OCI-LY3 (cell line): ENCODE results near the gene OPALIN.

Source experiments
- H2AFZ ChIP-seq: fragments of 200-600, 300-600 bp; shearing (Covaris generic); 2 replicates; pipeline ENCODE4 v1.6.0; 2014; ENCODE audit warnings: antibody characterized with exemption, low read depth, low read length
- H3K27ac ChIP-seq: fragments of 200-600, 300-600 bp; sonication (generic); 2 replicates; pipeline ENCODE4 v1.5.1; 2014; ENCODE audit warnings: mild to moderate bottlenecking, low read length, moderate library complexity, mixed read lengths
- H3K27me3 ChIP-seq: fragments of 200-600, 300-600 bp; sonication (generic); 2 replicates; pipeline ENCODE4 v1.6.1; 2014; ENCODE audit warnings: low read depth, low read length, mixed read lengths
- H3K36me3 ChIP-seq: fragments of 200-600, 300-600 bp; sonication (generic); replicated peaks from 2 replicates; pipeline ENCODE3; 2014; ENCODE audit warnings: low read depth, low read length, mixed read lengths
- H3K4me1 ChIP-seq: fragments of 300-600, 200-600 bp; sonication (generic); 2 replicates; pipeline ENCODE4 v1.6.1; 2014; ENCODE audit warnings: low read length, mixed read lengths
- H3K4me2 ChIP-seq: fragments of 200-600, 300-600 bp; sonication (generic); 2 replicates; pipeline ENCODE4 v1.6.1; 2014; ENCODE audit warnings: low read length, mixed read lengths
- H3K4me3 ChIP-seq: fragments of 300-600, 200-600 bp; sonication (generic); 2 replicates; pipeline ENCODE4 v1.5.1; 2014; ENCODE audit warnings: antibody characterized with exemption, mild to moderate bottlenecking, low read length, moderate library complexity
- H3K79me2 ChIP-seq: fragments of 300-600, 200-600 bp; shearing (Covaris generic); 2 replicates; pipeline ENCODE4 v1.6.1; 2014; ENCODE audit warnings: mild to moderate bottlenecking, low read length, mixed read lengths
- H3K9ac ChIP-seq: fragments of 300-600, 200-600 bp; shearing (Covaris generic); 2 replicates; pipeline ENCODE4 v1.6.0; 2014; ENCODE audit warnings: mild to moderate bottlenecking, low read length, moderate library complexity
- H3K9me3 ChIP-seq: fragments of 200-600, 300-600 bp; shearing (Covaris generic); 2 replicates; pipeline ENCODE4 v1.6.1; 2014; ENCODE audit warnings: low read length, mixed read lengths; ENCODE audit not compliant: insufficient read depth
- H4K20me1 ChIP-seq: fragments of 200-600, 300-600 bp; sonication (generic); 2 replicates; pipeline ENCODE4 v1.6.1; 2016; ENCODE audit warnings: low read length, mixed read lengths; ENCODE audit not compliant: insufficient read depth
- EZH2phosphoT487 ChIP-seq: fragments of 200-600 bp; shearing (Covaris generic); IDR thresholded peaks from 2 replicates; pipeline ENCODE4 v1.6.1; 2018; ENCODE audit warnings: antibody characterized with exemption, mixed run types, low read depth
- TF ChIP-seq, protein P1 (sequence below): fragments of 200-600, 300-600 bp; sonication (generic); IDR thresholded peaks from 2 replicates; pipeline ENCODE4 v1.5.1; 2014; ENCODE audit warnings: antibody characterized with exemption, low read length, low read depth

The OPALIN gene

GRCh38 chr10:96369890-96370583, 11.2 kb upstream of the OPALIN start:
- no peaks in the 10 kb centered on the region for H4K20me1 ChIP-seq
- H3K4me1 ChIP-seq, result peaks cover 3% of the 10 kb centered on the region; the same call in 1 of the 2 replicates
- H3K9ac ChIP-seq, result no peak overlapping the region
- no peaks in the 10 kb centered on the region for H3K79me2 ChIP-seq
- H2AFZ ChIP-seq, result no peak overlapping the region
- peaks cover 11% of the 10 kb centered on the region for H3K27me3 ChIP-seq
- H3K36me3 ChIP-seq, result no peaks in the 10 kb centered on the region
- no peaks in the 10 kb centered on the region for H3K9me3 ChIP-seq
- no peak for TF ChIP-seq EZH2phosphoT487
- TF ChIP-seq, protein P1, sequence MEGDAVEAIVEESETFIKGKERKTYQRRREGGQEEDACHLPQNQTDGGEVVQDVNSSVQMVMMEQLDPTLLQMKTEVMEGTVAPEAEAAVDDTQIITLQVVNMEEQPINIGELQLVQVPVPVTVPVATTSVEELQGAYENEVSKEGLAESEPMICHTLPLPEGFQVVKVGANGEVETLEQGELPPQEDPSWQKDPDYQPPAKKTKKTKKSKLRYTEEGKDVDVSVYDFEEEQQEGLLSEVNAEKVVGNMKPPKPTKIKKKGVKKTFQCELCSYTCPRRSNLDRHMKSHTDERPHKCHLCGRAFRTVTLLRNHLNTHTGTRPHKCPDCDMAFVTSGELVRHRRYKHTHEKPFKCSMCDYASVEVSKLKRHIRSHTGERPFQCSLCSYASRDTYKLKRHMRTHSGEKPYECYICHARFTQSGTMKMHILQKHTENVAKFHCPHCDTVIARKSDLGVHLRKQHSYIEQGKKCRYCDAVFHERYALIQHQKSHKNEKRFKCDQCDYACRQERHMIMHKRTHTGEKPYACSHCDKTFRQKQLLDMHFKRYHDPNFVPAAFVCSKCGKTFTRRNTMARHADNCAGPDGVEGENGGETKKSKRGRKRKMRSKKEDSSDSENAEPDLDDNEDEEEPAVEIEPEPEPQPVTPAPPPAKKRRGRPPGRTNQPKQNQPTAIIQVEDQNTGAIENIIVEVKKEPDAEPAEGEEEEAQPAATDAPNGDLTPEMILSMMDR, result no peak
- H3K27ac ChIP-seq, result no peak overlapping the region
- no peak overlapping the region; the same call in 1 of the 2 replicates for H3K4me2 ChIP-seq
- H3K4me3 ChIP-seq, result no peak overlapping the region

GRCh38 chr10:96368971-96369370, 10.2 kb upstream of the OPALIN start:
- no peak overlapping the region for H3K27ac ChIP-seq
- no peaks in the 10 kb centered on the region for H3K79me2 ChIP-seq
- no peaks in the 10 kb centered on the region for H3K36me3 ChIP-seq
- H4K20me1 ChIP-seq, result no peaks in the 10 kb centered on the region
- H2AFZ ChIP-seq, result no peak overlapping the region
- TF ChIP-seq, protein P1, result no peak
- no peak for TF ChIP-seq EZH2phosphoT487
- no peaks in the 10 kb centered on the region for H3K4me1 ChIP-seq
- no peak overlapping the region for H3K9ac ChIP-seq
- H3K4me3 ChIP-seq, result no peak overlapping the region
- no peak overlapping the region for H3K4me2 ChIP-seq
- no peaks in the 10 kb centered on the region for H3K9me3 ChIP-seq
- peaks cover 8% of the 10 kb centered on the region for H3K27me3 ChIP-seq

- Histone ChIP-seq H3K36me3 (no peaks in the 10 kb centered on the region), H3K27me3 (peaks cover 4% of the 10 kb centered on the region; the same call in 1 of the 2 replicates), H3K4me3 (no peak overlapping the region), H3K4me2 (no peak overlapping the region), H3K27ac (no peak overlapping the region), H3K79me2 (no peaks in the 10 kb centered on the region), H4K20me1 (no peaks in the 10 kb centered on the region), H3K9me3 (no peaks in the 10 kb centered on the region), H2AFZ (no peak overlapping the region), H3K9ac (no peak overlapping the region), H3K4me1 (no peaks in the 10 kb centered on the region)
- no peak for TF ChIP-seq EZH2phosphoT487
- TF ChIP-seq, protein P1, result no peak
These were observed 8.7 kb upstream of the OPALIN start for GRCh38 chr10:96367470-96367869.

DNA sequence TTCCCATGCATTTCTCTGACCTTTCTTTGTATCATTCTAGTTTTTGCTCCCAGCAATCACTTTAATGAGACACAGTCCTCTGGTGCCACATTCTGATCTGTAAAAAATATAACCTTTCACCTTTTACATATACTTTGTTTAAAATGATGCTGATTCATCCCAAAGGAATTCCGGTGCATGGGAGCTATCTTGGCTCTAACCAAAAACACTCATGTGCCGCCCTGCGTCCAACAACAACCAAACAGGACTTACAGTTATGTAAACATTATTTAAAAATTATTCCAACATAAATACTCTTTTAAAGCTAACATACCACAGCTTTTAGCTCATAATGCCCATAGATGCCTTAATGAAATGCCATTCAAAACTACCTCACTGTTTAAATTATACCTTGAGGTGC, 7.7 kb upstream of the OPALIN start:
- no peaks in the 10 kb centered on the region for H4K20me1 ChIP-seq
- no peaks in the 10 kb centered on the region for H3K4me1 ChIP-seq
- no peak overlapping the region for H3K9ac ChIP-seq
- no peak overlapping the region for H3K4me3 ChIP-seq
- H3K79me2 ChIP-seq, result no peaks in the 10 kb centered on the region
- H3K36me3 ChIP-seq, result no peaks in the 10 kb centered on the region
- no peak overlapping the region for H3K27ac ChIP-seq
- H2AFZ ChIP-seq, result no peak overlapping the region
- no peaks in the 10 kb centered on the region for H3K9me3 ChIP-seq
- no peak overlapping the region for H3K4me2 ChIP-seq
- no peaks in the 10 kb centered on the region; the same call in 1 of the 2 replicates for H3K27me3 ChIP-seq
- TF ChIP-seq, protein P1, result no peak
- TF ChIP-seq EZH2phosphoT487, result no peak
